Stimulated activated CD4-positive, alpha-beta T cell treated with anti-CD3 and anti-CD28 coated beads, Interleukin-2, amount 100 ng/mL, for 24 hours (primary cell): ENCODE results near the gene TNNT3.
"Not testable (repeated sequence)": the region's sequence is repeated elsewhere in the genome, so short reads cannot be mapped to it uniquely, and the experiment has no call there.

ENCODE experiments used
- DNase-seq, 2 donors: peaks; one replicate each; pipeline ENCODE4 v3.0.0-alpha.2; 2020

TNNT3 gene

DNA sequence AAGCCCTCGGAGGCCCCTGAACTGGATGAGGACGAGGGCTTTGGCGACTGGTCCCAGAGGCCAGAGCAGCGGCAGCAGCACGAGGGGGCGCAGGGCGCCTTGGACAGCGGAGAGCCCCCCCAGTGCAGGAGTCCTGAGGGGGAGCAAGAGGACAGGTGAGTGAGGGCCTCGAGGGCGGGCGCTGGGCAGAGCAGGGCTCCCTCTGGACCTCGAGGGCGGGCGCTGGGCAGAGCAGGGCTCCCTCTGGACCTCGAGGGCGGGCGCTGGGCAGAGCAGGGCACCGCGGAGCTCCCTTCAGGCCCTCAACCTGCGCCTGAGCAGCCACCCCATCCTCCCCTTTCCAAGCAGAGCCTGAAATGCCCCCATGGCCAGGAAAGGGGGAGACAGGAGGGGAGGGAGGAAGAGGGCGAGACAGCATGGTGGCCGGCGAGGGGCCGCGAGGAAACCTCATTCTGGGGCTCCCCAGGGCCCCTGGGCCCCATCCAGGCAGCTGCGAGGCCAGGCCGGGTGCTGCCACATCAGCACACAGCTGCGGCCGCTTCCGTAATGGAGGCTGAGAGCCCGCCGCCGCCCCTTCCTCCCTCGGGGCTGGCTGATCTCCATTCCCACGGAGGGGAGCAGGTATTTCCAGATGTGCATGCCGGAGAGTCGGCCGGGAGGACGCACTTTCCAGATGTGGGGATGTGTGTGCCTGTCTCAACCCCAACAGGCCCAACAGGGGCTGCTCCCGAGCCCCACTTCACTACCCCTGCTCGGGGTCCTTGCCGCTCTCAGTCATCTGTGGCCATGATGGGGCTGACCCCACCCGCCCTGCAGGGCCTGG lies 37.9 kb upstream of the TNNT3 start:
- DNase-seq: no peak

DNA sequence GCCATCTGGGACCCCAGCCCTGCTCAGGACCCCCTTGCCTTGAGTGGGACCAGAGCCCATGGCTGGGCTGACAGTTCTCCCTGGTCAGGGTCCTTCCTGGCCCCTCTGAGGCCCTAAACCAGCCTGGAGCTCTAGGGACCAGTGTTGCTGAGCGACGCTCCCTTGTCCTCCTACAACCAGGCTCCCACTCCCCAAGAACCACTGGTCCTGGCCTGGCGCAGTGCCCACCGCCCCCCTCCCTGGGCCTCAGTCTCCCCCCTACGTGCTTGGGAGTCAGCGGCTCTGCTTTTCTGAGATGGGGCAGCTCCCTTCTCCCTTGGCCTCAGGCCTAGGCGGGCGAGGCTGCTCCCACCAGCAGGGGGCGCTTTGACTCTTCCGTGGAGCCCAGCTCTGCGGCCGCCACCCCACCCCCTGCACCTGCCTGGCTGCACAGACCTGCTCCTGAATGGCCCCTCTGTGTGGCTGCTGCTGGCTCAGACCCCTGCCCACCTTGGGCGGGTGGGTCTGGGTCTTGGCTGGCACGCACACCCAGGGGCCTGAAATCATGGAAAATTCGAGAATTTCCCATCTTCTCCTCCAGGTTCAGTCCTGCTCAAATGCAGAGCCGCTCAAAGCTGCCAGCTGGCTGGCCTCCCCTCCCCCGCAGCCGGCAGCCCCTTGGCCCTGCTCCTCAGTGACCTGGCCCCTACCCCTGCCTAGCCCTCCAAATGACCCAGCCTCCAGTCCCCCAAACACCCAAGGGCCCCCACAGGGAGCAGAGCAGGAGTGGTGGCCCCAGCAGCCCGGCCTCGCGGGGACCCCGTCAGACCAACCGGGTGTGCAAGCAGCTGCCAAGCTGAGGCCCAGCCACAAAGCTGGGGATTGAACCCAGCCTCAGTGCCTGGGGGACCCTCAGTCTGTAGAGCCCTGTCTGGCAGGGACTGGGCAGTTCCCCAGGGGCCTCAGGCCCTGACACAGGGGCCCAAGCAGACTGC lies 37.0 kb upstream of the TNNT3 start:
- DNase-seq: peak; percentile 87 to 89

DNA sequence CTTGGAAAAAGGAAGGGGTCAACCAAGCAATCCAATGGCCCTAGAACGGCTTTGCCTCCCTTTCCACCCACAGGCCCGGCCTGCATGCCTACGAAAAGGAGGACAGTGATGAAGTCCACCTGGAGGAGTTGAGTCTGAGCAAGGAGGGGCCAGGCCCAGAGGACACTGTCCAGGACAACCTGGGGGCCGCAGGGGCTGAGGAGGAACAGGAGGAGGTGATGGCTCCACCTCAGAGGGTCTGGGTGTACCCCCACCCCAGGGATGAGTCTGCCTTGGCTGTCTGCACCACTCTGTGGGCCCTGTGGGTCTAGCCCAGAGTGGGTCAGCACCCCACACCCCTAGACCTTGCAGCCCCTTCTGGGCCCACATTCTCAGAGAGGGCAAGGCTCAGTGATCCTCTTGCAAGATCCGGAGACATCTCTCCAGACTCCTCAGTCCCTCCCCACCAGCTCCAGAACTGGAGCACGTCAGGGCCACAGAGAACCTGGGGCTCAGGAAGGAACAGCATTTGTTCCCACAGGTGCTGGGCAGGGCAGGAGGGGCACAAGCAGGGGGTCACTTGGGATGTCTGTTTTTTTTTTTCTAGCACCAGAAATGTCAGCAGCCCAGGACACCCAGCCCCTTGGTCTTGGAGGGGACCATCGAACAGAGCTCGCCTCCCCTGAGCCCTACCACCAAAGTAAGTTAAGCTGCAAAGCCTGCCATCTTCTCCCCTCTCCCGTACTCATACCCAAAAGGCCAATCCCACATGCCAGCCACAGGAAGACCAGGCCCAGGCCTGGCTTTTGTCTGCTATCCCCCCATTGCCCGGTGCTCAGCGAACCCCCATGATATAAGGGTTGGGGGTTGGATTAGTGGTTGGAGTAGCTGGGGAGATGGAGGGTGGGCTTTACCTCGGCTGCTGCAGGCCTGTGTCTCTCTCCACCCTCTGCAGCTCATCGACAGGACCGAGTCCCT lies 35.9 kb upstream of the TNNT3 start:
- DNase-seq: no peak

DNA sequence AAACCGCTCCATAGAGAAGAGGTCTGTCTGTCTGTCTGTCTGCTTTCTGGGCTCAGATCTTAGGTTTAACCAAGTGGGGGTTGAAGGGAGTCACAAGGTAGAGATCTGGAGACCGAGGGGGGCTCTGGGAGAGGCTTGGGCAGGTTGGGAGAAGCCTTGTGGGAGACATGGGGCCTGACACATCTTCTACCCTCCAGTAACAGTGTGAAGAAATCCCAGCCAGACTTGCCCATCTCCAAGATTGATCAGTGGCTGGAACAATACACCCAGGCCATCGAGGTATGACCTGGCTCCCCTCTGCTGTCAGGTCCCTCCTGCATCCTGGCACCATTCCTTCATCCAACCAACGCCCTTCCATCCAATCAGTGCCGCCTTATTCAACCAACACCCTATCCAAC lies 35.2 kb upstream of the TNNT3 start:
- no peak for DNase-seq

DNA sequence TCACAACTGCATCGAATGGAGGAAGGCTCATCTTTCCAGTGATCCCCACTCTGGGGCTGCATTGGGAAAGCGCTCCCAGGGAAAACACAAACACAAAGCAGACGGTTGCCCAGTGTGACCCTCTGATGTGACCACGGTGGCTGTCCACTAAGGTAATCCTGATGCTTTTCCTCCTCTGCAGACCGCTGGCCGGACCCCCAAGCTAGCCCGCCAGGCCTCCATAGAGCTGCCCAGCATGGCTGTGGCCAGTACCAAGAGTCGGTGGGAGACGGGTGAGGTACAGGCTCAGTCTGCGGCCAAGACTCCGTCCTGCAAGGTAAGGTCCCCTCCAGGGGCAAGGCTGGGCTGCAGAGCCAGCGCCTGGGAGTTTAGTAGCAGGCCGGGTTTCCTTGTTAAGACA lies 33.0 kb upstream of the TNNT3 start:
- DNase-seq: not testable (repeated sequence)

DNA sequence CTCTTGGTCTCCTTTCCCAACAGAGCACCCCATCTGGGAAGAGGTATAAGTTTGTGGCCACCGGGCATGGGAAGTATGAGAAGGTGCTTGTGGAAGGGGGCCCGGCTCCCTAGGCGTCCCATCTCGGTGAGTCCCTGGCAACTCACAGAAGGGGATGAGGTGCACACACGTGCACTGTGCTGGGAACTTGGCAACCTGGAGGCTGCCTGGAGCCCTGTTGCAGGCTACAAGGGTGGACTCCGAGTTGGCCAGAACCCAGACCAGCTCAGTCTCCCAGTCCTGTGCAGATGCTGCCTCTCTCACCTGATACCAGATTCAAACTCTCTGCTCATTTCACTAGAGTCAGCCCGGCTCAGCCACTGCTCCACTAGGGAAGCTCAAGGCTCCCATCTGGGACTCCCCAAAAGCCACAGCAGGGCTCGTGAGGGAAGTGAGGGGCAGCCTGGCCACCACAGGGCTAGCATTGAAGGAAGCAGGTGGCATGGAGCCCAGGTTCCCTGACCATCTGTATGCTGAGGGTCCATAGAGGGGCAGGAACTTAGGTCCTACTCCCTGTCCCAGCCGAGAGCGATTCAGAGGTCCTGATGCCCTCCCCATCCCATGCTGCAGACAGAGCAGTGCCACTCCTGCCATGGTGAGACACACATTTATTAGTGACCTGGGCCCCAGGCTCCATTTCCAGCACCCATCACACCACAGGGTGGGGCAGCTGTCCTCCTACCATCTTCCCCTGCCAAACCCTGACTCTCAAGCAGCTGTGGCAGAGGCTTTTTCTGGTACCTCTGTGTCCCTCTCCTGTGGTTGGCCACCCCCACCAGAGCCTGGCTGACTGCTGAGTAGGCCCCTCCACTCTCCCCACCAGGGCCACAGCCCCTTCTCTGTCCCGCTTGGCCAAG lies 31.8 kb upstream of the TNNT3 start:
- DNase-seq: no peak

DNA sequence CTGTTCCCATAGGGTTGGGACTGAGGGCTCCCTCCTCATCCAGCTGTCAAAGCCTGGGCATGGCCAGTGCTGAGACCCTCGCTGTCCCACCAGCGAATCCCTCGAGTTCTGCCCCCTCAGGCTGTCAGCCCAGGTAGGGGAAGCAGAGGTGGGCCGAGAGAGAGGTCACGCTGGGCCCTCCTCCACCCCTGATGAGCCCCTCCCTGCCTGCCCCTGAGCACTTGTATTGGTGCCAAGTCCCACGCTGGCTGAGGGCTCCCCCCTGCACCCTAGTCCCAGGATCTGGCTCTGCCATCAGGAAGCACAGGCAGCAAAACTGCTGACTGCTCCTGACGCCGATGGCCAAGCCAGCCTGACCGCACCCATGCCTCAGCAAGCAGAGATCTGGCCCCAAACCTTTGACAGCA lies 31.2 kb upstream of the TNNT3 start:
- DNase-seq: no peak

DNA sequence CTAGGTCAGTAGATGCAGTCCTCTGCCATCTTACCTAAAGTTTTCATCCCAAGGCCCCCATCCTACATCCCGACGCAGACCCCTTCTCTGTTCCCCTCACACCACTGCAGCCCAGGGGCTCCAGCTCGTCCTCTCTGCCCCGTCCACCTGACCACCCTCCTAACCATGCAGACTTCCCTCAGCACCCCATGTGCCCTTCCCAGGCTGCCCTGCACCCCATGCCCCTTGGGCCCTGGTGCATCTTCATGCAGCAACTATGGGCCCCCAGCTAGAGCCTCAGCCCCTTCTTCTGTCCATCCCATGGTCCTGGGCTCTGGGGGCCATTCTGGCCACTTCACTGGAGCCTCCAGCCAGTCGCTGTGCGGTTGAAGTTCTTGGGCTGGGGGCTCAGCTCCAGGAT lies 30.7 kb upstream of the TNNT3 start:
- DNase-seq: no peak

DNA sequence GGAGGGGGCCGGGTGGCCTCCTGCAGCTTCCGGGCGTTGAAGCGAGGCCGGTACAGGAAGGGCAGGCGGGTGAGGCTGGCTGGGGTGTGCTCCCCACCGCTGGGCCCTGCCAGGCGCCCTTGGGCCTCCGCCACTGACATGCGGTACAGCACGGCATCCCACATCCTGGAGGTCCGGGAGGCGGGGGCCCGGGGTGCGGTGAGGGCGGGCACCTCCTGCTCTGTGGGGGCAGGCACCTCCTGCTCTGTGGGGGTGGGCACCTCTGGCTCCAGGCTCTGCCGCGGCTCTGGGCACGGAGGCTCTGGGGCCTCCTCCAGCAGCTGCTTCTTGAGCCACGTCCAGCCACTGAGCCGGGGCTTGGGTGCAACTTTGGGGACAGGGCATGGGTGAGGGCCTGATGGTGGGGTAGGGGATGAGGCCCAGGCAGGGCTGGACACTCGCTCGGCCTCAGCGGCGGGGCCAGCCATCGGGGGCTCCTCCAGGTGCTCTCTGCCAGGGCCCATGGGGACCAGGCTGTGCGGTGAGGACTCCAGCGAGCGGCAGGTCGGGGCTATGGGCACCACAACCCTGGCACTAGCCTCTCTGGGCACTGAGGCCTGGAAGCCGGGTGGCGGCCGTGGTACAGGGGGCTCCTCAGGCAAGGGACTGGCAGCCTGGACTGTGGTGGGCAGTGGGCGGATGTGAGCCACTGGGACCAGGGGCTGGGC lies 30.1 kb upstream of the TNNT3 start:
- peak; percentile 61 to 77 for DNase-seq

DNA sequence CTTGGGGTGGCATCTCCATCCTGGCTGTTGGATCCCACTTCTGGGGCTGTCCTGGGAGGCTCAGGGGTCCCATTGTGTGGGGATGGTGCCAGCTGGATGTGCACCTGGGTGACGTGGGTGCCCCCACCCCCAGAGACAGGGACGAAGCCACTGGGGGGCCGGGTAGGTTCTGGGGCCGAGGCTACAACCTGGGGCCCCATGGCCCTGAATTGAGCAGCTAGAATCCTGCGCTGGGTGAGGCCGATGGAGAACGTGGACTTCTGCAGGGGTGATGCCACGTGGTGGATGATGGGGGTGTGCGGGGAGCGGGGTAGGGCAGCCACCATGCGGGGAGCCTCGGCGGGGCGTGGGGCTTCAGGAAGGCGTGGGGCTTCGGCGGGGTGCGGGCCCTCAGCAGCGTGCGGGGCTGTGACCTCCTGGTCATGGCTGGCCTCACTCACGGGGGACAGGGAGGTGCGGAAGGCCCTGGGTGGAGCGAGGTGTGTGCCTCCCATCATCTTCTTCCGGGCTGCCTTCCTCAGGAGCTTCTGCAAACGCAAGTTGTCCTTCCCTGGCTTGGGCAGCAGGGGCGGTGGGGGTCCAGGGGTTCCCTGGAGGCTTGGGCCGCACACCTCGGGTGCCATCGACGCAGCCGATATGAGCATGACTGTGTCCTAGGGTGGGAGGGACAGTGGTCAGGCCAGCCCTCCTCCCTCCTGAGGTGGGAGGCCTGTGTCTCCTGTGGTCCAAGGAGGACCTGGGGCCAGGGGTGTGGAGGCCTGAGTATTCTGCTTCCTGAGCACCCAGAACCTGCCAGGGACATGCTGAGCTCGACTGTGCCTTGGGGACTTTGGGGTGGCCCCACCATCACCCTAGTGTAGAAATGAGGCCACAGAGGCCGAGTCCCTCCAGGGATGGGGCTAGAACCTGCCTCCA lies 29.3 kb upstream of the TNNT3 start:
- no peak for DNase-seq

DNA sequence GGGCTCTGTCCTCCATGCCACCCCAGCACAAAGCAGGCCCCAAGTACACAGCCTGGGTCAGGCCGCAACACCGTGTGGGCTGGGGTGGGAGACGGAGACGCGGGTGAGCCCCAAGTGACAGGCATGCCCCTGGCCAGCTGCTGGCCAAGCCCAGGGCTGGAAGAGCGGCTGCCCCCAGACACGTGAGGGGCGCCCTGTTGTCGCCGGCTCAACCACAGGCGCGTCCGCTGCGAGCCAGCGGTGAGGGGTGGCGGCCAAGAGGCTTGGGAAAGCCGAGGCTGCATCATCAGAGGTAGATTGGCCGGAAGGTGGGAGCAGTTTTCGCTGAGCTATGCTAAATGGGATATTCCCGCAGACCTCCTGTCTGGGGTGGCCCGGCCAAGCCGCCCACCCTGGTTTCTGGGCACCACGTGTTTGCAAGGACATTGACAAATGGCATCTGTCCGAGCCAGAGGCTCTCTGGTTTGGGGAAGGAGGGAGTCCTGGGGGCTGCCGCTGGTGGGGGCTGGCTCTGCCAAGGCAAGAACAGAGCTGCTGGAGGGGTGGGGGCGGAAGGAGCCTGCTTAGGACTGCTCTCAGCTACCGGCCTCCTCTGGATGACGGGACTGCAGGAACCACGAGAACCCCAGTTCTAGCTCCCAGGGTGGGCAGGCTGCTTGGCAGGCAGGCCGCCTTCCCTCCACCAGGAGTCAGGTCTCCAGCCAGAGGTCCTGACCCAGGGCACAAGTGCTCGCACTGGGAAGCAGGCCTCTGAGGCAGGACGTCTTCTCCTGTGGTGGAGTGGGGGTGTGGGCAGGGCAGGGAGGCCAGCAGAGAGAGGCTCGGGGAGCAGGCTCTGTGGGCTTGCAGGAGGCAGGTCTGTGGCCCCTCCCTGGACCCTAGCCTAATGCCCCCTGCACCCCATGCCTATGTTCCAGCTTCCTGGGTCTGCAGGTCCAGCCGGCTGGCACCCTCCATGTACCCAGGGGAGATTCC lies 28.4 kb upstream of the TNNT3 start:
- DNase-seq: no peak

DNA sequence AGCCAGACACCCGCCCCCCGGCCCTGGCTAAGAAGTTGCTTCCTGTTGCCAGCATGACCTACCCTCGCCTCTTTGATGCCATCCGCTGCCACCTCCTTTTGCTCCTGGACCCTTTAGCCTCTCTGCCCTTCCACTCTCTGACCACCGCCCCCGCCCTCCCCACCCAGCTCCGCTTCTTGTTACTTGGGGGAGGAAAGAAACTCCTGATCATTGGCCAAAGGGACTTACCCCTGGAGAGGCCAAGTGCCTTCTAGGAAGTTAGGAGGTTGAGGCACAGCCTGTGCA lies 27.7 kb upstream of the TNNT3 start, which contains the start of gene PRR33:
Gene PRR33, minus strand, starts transcription at position 65 of the 285 bp plus-strand sequence. CDS start 1,311 bp downstream, outside the sequence.
- DNase-seq: no peak

DNA sequence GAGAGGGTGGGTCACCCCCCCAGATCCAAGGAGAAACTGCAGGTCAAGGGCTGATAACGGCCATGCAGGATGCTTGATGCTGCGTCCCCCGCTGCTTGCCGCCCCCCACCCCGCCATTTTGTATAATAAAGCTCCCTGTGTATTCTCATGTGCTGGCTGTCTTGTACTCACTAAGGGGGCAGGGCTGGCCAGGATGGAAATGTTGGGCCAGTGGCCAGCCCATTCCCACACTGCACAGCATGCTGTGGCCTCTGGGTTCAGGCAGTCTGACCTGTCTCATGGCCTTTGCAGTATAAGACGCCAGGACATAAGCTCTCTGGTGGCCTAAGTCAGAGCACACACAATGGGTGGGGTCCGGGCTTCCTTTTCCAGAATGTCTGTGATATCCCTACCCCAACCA lies 27.4 kb upstream of the TNNT3 start:
- no peak for DNase-seq

DNA sequence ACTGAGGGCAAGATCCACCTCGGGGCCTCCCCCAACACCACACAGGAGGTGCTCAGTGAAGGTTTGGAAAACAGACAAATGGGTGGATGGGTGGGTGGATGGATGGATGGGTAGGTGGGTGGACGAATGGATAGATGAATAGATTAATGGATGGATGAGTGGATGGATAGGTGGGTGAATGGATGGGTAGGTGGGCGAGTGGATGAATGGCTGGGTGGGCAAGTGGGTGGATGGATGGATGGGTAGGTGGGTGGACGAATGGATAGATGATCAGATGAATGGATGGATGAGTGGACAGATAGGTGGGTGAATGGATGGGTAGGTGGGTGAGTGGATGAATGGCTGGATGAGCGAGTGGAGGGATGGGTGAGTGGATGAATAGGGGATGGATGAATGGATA lies 26.9 kb upstream of the TNNT3 start:
- no peak for DNase-seq

DNA sequence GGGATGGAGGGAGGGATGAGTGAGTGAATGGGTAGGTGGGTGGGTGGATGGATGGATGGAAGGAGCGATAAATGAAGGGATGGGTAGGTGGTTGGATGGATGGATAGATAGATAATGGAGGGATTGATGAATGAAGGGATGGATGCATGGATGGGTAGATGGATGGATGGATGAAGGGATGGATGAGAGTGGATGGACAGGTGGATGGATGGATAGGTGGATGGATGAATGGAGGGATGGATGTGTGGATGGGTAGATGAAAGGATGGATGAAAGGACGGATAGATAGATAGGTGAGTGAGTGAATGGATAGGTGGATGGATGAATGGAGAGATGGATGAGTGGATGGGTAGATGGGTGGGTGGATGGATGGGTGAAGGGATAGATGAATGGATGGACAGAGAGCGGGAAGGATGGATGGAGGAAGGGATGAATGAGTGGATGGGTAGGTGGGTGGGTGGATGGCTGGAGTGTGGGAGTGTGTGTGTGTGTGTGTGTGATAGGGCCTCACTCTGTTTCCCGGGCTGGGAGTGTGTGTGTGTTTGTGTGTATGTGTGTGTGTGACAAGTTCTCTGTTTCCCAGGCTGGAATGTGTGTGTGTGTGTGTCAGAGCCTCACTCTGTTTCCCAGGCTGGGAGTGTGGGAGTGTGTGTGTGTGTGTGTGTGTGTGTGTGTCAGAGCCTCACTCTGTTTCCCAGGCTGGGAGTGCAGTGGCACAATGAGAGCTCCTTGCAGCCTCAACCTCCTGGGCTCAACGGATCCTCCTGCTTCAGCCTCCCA lies 25.7 kb upstream of the TNNT3 start:
- DNase-seq: no peak

DNA sequence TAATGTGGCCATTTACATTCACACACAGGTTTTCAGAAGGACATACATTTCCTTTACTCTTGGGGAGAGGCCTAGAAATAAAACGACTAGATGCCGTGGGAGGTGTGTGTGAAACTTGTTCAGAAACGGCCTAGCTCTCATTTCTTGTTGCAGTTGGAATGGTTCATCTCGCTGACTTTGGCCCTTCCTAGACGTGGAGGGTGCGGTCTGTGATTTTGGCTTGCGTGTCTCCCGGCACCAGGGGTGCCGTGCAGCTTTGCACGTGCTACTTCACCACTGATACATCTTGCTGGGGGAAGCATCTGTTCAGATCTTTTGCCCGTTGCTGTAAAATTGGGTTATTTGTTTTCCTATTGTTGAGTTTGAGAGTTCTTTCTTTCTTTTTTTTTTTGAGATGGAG lies 24.7 kb upstream of the TNNT3 start:
- DNase-seq: no peak

DNA sequence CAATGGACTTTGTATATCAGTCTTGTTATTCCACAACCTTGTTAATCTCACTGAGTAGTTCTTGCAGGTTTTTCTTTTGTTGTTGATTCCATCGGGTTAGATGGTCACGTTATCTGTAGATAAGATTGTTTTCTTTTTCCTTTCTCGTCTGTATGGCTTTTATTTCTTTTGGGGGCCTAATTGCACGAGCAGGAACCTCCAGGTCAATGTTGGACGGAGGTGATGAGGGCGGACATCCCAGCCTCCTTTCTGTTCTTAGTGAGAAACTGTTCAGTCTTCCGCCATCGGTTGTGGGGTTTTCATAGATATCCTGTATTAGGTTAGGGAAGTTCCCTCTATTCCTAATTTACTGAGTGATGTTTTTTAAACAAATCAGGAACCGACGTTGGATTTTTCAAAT lies 23.0 kb upstream of the TNNT3 start:
- no peak for DNase-seq

DNA sequence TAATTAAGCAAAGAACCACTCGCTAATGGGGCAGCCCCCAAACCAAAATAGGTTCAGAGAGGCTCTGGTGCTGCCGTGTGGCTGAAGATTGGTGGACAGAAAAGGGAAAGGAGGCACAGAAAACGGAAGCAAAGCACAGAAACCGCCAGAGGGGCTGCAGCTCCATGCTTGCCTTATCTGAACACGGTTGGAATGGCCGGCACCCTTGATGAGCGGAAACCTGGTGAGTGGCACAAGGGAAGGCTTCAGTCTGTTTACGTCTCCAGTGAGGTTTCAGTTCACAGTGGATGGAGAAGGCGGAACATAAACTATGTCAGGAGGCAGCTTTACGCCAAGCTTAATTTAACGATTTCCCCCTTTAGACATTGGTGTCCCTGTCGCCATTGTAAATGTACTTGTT lies 22.6 kb upstream of the TNNT3 start:
- DNase-seq: no peak
